ENCODE measurements around the gene DHPS.

DHPS gene

DNA sequence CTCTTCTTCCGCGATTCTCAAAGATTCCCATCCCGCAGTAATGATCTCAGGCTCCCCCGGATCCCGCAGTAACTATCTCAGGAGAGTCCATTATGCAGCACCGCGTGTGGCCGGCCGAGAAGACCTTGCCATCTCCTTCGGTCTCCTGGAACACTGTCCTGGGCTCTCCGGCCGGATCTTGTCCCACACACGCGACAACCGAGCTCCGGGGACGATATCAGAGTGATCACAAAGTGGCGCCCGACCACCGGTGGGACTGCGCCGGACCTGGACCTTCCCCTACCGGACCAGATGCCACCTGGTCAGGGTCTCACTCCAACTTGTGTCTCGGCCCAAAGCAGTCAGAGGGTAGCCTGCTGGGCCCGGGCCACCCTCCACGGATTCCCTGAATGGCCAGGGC, 39.2 kb downstream of the DHPS start:
- DNase-seq (ENCODE audit: low read depth), result no peak

DNA sequence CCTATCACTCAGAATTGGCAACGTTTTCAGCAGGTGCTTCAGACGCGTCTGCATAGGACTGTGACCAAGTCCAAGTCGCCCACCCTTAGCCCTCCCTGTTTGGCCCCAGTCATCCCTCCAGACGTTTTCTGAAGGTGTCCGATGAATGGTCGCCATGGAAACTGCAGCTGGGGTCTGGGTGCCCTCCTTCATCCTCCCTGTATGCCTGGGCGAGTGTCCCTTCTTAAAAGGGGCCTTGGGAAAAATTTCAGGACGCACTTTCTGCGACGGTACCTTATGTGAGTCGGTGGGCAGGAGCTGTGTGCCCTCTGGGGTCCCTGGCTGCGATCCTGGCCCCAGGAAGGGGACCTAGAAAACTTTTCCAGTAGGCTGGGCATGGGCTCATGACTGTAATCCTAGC, 40.2 kb downstream of the DHPS start:
- no peak for DNase-seq (ENCODE audit: low read depth)

DNA sequence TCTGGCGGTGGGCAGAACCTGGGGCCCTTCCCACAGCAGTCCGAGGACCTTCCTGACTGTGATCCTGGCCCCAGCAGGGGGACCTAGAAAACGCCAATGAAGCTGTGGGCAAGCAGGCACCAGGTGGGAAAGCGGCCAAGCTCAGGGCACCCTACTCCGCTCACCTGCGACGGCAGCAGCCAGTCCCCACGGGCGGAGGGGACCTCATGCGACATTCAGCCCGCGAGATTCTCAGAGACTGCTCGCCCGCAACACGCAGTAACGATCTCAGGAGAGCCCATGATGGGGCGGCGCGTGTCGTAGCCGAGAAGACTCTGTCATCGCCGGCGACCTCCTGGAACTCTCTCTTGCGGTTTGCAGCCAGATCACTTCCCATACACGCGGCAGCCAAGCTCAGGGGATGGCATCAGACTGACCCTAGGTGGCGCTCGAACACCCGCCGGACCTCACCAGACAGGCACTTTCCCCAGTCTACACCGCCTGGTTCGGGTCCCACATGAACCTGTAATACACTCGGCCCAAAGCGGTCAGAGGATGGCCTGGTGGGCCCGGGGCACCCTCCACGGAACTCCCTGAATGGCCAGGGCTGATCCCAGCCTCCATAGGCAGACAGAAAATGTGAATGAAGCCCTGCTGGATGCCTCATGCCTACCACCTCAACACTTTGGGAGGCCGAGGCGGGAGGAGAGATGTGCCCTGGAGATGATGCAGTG, 41.6 kb downstream of the DHPS start:
- DNase-seq (ENCODE audit: low read depth), result peak; percentile 68

DNA sequence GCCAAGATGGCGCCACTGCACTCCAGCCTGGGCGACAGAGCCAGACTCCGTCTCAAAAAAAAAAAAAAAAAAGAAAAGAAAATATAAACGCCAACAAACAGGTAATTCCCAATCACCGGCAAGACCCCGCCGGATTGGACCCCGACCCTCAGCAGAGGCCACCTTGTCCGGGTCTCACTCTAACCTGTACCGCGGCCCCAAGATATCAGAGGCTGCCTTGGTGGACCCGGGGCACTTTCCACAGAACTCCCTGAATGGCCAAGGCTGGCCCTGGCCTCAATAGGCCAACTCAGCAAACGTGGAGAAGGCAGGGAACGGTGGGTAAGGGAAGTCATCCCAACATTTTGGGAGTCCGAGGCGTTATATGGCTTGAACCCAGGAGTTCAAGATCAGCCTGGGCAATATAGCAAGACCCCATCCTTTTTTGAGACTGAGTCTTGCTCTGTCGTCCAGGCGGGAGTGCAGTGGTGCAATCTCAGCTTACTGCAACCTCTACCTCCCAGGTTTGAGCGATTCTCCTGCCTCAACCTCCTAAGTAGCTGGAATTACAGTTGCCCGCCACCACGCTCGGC, 43.0 kb downstream of the DHPS start:
- DNase-seq (ENCODE audit: low read depth), result no peak

DNA sequence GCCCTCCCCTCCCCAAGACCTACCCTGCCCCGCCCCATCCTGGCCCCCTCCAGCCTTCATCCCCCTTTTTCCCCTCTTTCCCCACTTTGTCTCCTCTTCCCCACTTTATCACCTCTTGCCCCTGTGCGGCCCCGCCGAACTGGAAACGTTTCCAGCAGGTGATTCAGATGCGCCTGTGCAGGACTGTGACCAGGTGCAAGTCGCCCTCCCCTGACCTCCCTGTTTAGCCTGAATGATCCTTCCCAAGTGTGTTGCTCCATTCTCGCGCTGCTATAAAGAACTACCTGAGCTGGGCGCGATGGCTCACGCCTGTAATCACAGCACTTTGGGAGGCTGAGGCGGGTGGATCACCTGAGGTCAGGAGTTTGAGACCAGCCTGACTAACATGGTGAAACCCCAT, 45.0 kb downstream of the DHPS start:
- DNase-seq (ENCODE audit: low read depth), result no peak

DNA sequence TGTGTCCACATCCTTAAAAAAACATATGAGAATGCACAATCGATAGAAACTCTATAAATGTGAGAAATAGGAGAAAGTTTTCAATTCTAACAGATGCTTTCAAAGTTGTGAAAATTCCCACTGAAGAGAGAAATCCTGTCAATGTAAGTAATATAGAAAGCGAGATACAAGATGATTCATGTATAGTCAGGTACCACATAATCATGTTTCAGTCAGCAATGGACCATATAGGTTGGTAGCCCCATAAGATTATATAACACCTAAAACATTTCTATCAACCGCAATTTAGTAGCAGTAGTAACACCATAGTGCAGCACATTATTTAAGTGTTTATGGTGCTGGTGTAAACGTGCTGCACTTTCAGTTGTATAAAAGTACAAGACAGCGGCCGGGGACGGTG, 52.5 kb downstream of the DHPS start:
- DNase-seq (ENCODE audit: low read depth), result no peak

DNA sequence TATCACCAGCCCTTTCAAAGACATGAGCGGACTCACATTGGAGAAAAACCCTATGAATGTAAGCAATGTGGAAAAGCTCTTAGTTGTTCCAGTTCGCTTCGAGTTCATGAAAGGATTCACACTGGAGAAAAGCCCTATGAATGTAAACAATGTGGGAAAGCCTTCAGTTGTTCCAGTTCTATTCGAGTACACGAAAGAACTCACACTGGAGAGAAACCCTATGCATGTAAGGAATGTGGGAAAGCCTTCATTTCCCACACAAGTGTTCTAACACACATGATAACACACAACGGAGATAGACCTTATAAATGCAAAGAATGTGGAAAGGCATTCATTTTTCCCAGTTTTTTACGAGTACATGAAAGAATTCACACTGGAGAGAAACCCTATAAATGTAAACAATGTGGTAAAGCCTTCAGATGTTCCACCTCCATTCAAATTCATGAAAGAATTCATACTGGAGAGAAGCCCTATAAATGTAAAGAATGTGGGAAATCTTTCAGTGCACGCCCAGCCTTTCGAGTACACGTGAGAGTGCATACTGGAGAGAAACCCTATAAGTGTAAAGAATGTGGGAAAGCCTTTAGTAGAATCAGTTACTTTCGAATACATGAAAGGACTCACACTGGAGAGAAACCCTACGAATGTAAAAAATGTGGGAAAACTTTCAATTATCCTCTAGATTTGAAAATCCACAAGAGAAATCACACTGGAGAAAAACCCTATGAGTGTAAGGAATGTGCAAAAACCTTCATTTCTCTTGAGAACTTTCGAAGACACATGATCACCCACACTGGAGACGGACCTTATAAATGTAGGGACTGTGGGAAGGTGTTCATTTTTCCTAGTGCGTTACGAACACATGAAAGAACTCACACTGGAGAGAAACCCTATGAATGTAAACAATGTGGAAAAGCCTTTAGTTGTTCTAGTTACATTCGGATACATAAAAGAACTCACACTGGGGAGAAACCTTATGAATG, 53.3 kb downstream of the DHPS start:
- DNase-seq (ENCODE audit: low read depth), result peak; percentile 9

DNA sequence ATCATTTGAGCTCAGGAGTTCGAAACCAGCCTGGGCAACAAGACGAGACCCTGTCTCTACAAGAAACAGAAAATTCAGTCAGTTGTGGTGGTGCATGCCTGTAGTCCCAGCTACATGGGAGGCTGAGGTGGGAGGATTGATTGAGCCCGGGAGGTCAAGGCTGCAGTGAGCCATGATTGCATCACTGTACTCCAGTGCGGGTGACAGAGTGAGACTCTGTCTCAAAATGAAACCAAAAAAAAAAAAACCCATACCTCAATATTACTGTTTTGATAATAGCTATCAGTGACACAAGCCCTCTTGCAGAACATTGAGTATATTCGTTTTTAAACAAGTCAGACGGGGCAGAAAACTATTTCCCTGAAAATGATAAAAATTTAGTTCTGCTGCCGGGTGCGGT, 54.7 kb downstream of the DHPS start:
- DNase-seq (ENCODE audit: low read depth), result no peak
